Right cardiac atrium (tissue), 5 donors: ENCODE measurements around the gene MYO16. TPM values are rescaled to one million over a fixed set of nuclear protein-coding genes. Genes with fewer than 3 reads are reported as not detected.
"Not testable (repeated sequence)": the region's sequence is repeated elsewhere in the genome, so short reads cannot be mapped to it uniquely, and the experiment has no call there.

Experiments
- ATAC-seq, 2 donors: fragments of 200-7000 bp; cut with Tn5 transposase; one replicate each; pipeline versions ENCODE4 v1.8.0 to v1.9.1; 2020; ENCODE audit warnings: moderate library complexity in 2 of 2, mild to moderate bottlenecking in 1 of 2
- DNase-seq, 3 donors: peaks; one replicate each; pipeline ENCODE4 v3.0.0-alpha.2; 2020
- H3K27ac ChIP-seq: one replicate; pipeline ENCODE4 v1.5.1; 2013; ENCODE audit warnings: mild to moderate bottlenecking, low read length, control low read depth, moderate library complexity
- H3K27me3 ChIP-seq: one replicate; pipeline ENCODE4 v1.6.1; 2013; ENCODE audit not compliant: control insufficient read depth, insufficient read depth
- H3K4me1 ChIP-seq: one replicate; pipeline ENCODE4 v1.6.1; 2013; ENCODE audit warnings: low read length; ENCODE audit not compliant: control insufficient read depth, insufficient read depth
- H3K4me3 ChIP-seq: one replicate; pipeline ENCODE4 v1.5.1; 2013; ENCODE audit warnings: low read length, control low read depth
- H3K9me3 ChIP-seq: one replicate; pipeline ENCODE4 v1.6.1; 2013; ENCODE audit warnings: low read length; ENCODE audit not compliant: control insufficient read depth
- whole genome bisulfite sequencing: extraction: QIAGEN DNeasy Blood & Tissue Kit; methylation state at CpG from one replicate; pipeline ENCODE4 v1.1.7; 2013; 5-methylcytosine and 5-hydroxymethylcytosine counted together
- intact Hi-C, 4 donors: fragments of 100-400 bp; cut with DNase I; formaldehyde crosslinking; loops; one replicate each; pipeline versions ENCODE4 v1.11.0 to v1.14.0; 2022 to 2023
- polyA plus RNA-seq: library from polyadenylated mRNA; stranded (reverse); fragments of 200-250 nt; gene quantifications from one replicate; pipeline ENCODE4 v1.2.3, GENCODE V29; 2013
- total RNA-seq, 4 donors: library from RNA; stranded (reverse); fragmentation: NEBNext Ultra II Directional; extraction: Animal tissue kit (Norgen Biotek cat#: 25700); gene quantifications; one replicate each; pipeline ENCODE4 v1.2.1, GENCODE V29; 2021
- donor health status: healthy with polysubstance abuse.
- donor health status: DM: no; HTN: yes; CAD: no.
- donor health status: DM: no; HTN: no; CAD: no.
- donor health status: DM: no; HTN: yes; CAD: no; lungs with severe emphysema.
- donor health status: DM: yes; HTN: yes; CAD: no.

MYO16 gene
- total and polyA plus RNA-seq, 5 donors, result 0.82 to 5.9 (median 1.6) TPM

GRCh38 chr13:109204657-109205056 lies 575.2 kb downstream of the MYO16 start:
- no peaks in the 10 kb centered on the region for H3K4me1 ChIP-seq
- no peak for DNase-seq
- H3K9me3 ChIP-seq, result no peaks in the 10 kb centered on the region
- intact Hi-C loops, result no loop called here
- no peak overlapping the region for H3K27ac ChIP-seq
- WGBS, result 86% methylated on average over 4 of the region's 4 CpGs
- H3K27me3 ChIP-seq, result no peaks in the 10 kb centered on the region
- ATAC-seq, result no peak
- H3K4me3 ChIP-seq, result no peak overlapping the region

- H3K4me3 ChIP-seq, result no peak overlapping the region
- H3K4me1 ChIP-seq, result no peaks in the 10 kb centered on the region
- WGBS, result 64% methylated on average over 2 of the region's 2 CpGs
- no peak for ATAC-seq
- no peak for DNase-seq
- H3K27me3 ChIP-seq, result no peaks in the 10 kb centered on the region
- intact Hi-C loops, result no loop called here
- no peaks in the 10 kb centered on the region for H3K9me3 ChIP-seq
- no peak overlapping the region for H3K27ac ChIP-seq
Observed at GRCh38 chr13:109205315-109205714, 575.9 kb downstream of the MYO16 start.

GRCh38 chr13:109206616-109207015 lies 577.2 kb downstream of the MYO16 start:
- H3K27me3 ChIP-seq, result no peaks in the 10 kb centered on the region
- WGBS, result 78% methylated on average over 7 of the region's 7 CpGs
- H3K4me1 ChIP-seq, result no peaks in the 10 kb centered on the region
- intact Hi-C loops, result no loop called here
- H3K27ac ChIP-seq, result no peak overlapping the region
- DNase-seq (no peak), ATAC-seq (no peak)
- H3K9me3 ChIP-seq, result no peaks in the 10 kb centered on the region
- no peak overlapping the region for H3K4me3 ChIP-seq

- Histone ChIP-seq H3K9me3 (no peaks in the 10 kb centered on the region), H3K4me1 (no peaks in the 10 kb centered on the region), H3K27me3 (no peaks in the 10 kb centered on the region), H3K4me3 (no peak overlapping the region), H3K27ac (no peak overlapping the region)
- WGBS, result 95% methylated on average over 12 of the region's 12 CpGs
- DNase-seq, result peak in 1 of 3 donors; percentile 48
- intact Hi-C loops, result no loop called here
- no peak for ATAC-seq
Observed at GRCh38 chr13:109207622-109208021, 578.2 kb downstream of the MYO16 start.

GRCh38 chr13:109208522-109208921 lies 579.1 kb downstream of the MYO16 start:
- no peak for ATAC-seq
- no peak for DNase-seq
- 66% methylated on average over 5 of the region's 5 CpGs for WGBS
- Histone ChIP-seq H3K27ac (no peak overlapping the region), H3K4me1 (no peaks in the 10 kb centered on the region), H3K9me3 (no peaks in the 10 kb centered on the region), H3K27me3 (no peaks in the 10 kb centered on the region), H3K4me3 (no peak overlapping the region)
- intact Hi-C loops, result no loop called here

GRCh38 chr13:109209526-109209925 lies 580.1 kb downstream of the MYO16 start:
- no peaks in the 10 kb centered on the region for H3K27me3 ChIP-seq
- no peaks in the 10 kb centered on the region for H3K9me3 ChIP-seq
- WGBS, result 94% methylated on average over 2 of the region's 2 CpGs
- no peak for ATAC-seq
- H3K27ac ChIP-seq, result no peak overlapping the region
- H3K4me1 ChIP-seq, result no peaks in the 10 kb centered on the region
- no peak overlapping the region for H3K4me3 ChIP-seq
- intact Hi-C loops, result no loop called here
- DNase-seq, result no peak

GRCh38 chr13:109211616-109212015 lies 582.2 kb downstream of the MYO16 start:
- ATAC-seq, result no peak
- Histone ChIP-seq H3K4me3 (no peak overlapping the region), H3K4me1 (no peaks in the 10 kb centered on the region), H3K9me3 (no peaks in the 10 kb centered on the region), H3K27ac (no peak overlapping the region), H3K27me3 (no peaks in the 10 kb centered on the region)
- intact Hi-C loops, result no loop called here
- 56% methylated on average over 2 of the region's 2 CpGs for WGBS
- no peak for DNase-seq

- WGBS, result 90% methylated on average over 4 of the region's 4 CpGs
- no peak overlapping the region for H3K4me3 ChIP-seq
- H3K4me1 ChIP-seq, result no peaks in the 10 kb centered on the region
- DNase-seq, result no peak
- H3K27ac ChIP-seq, result no peak overlapping the region
- no peaks in the 10 kb centered on the region for H3K27me3 ChIP-seq
- H3K9me3 ChIP-seq, result no peaks in the 10 kb centered on the region
- intact Hi-C loops, result no loop called here
- no peak for ATAC-seq
Observed at GRCh38 chr13:109212650-109213049, 583.2 kb downstream of the MYO16 start.

GRCh38 chr13:109213714-109214113 lies 584.3 kb downstream of the MYO16 start:
- WGBS, result 84% methylated on average over 5 of the region's 5 CpGs

GRCh38 chr13:109214393-109214792 lies 585.0 kb downstream of the MYO16 start:
- ATAC-seq, result no peak
- H3K4me1 ChIP-seq, result no peaks in the 10 kb centered on the region
- DNase-seq, result no peak
- no peak overlapping the region for H3K4me3 ChIP-seq
- intact Hi-C loops, result no loop called here
- no peak overlapping the region for H3K27ac ChIP-seq
- no peaks in the 10 kb centered on the region for H3K27me3 ChIP-seq
- no peaks in the 10 kb centered on the region for H3K9me3 ChIP-seq
- WGBS, result 89% methylated on average over 2 of the region's 2 CpGs

More at GRCh38 chr13:109213714-109214113, 584.3 kb downstream of the MYO16 start:
- peak in 1 of 2 donors; percentile 20 for ATAC-seq
- Histone ChIP-seq H3K4me1 (no peaks in the 10 kb centered on the region), H3K4me3 (no peak overlapping the region), H3K9me3 (no peaks in the 10 kb centered on the region), H3K27ac (no peak overlapping the region), H3K27me3 (no peaks in the 10 kb centered on the region)
- intact Hi-C loops, result no loop called here
- DNase-seq, result no peak

GRCh38 chr13:109215377-109215776 lies 586.0 kb downstream of the MYO16 start:
- no peaks in the 10 kb centered on the region for H3K4me1 ChIP-seq
- H3K27me3 ChIP-seq, result no peaks in the 10 kb centered on the region
- DNase-seq, result no peak
- intact Hi-C loops, result no loop called here
- H3K27ac ChIP-seq, result no peak overlapping the region
- no peaks in the 10 kb centered on the region for H3K9me3 ChIP-seq
- 73% methylated on average over 2 of the region's 2 CpGs for WGBS
- no peak overlapping the region for H3K4me3 ChIP-seq
- ATAC-seq, result no peak

- 63% methylated on average over 2 of the region's 2 CpGs for WGBS
- intact Hi-C loops, ATAC-seq: not testable (repeated sequence)
Observed at GRCh38 chr13:109217510-109217909, 588.1 kb downstream of the MYO16 start.

More at GRCh38 chr13:109217510-109217909, 588.1 kb downstream of the MYO16 start:
- not testable (repeated sequence) for DNase-seq, H3K27me3 ChIP-seq, H3K27ac ChIP-seq, H3K4me3 ChIP-seq, H3K9me3 ChIP-seq, H3K4me1 ChIP-seq
